ENCODE data around the gene CBARP.

Gene CBARP

GRCh38 chr19:1250437-1251260, 12.8 kb upstream of the CBARP start (continued):
- TF ChIP-seq ZBTB26 (tag by site-specific recombination; optimal IDR thresholded peaks at IDR 0.05), result peak; percentile 56

DNA sequence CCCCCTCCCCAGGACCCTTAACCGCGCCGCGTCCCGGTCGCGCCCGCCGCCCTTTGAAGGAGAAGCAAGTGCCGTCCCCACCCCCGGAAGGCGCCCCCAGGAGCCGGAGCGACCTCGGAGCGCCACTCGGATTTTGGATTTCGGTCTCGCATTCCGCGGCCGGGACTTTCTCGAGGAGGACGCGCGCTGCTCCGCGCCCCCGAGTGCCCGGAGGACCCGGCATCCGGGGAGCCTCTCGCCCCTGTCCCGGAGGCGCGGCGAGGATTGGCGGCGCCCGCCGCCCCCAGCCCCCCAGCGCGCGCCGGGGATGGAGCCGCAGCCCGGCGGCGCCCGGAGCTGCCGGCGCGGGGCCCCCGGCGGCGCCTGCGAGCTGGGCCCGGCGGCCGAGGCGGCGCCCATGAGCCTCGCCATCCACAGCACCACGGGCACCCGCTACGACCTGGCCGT, 12.2 kb upstream of the CBARP start:
- Histone ChIP-seq H3K4me1 (ENCODE audit: control insufficient read depth, insufficient read depth, low read length) (peaks cover 4% of the 10 kb centered on the region), H3K4me3 (ENCODE audit: low read depth, low read length) (peak overlapping the region; percentile 92), H3K9me3 (ENCODE audit: control insufficient read depth, insufficient read depth, low read depth, low read length) (no peaks in the 10 kb centered on the region), H3K36me3 (ENCODE audit: control insufficient read depth in 2 of 2, insufficient read depth in 1 of 2, low read length in 2 of 2) (peaks cover 0 to 27% of the 10 kb centered on the region in 2 experiments; a peak in 1 of 3 replicates), H3K27ac (ENCODE audit: extremely low read depth, low read depth, low read length) (peak overlapping the region; percentile 100)
- ChIA-PET CTCF (interaction anchor here (1.0 kb wide), 1 partner anchor 16 kb away, joined by 3 read pairs; no protein-coding TSS in a partner anchor), POLR2A (interaction anchor here (0.6 to 1.0 kb wide), 3 partner anchors 15 to 19 kb away, joined by 3 to 7 read pairs (median 3); partner anchors contain the start of gene CIRBP)
- TF ChIP-seq MZF1 (tag by site-specific recombination; IDR thresholded peaks at IDR 0.05; ENCODE audit: borderline replicate concordance) (no peak), PRDM4 (tag by site-specific recombination; IDR thresholded peaks at IDR 0.05) (no peak), ZFP3 (tag by site-specific recombination; IDR thresholded peaks at IDR 0.05; ENCODE audit: low read depth) (no peak), ZNF37A (tag by site-specific recombination; IDR thresholded peaks at IDR 0.05) (no peak), AEBP2 (tag by site-specific recombination; IDR thresholded peaks at IDR 0.05; ENCODE audit: borderline replicate concordance) (no peak), ZNF830 (tag by site-specific recombination; IDR thresholded peaks at IDR 0.05; ENCODE audit: low read depth) (no peak), ZNF610 (tag by site-specific recombination; IDR thresholded peaks at IDR 0.05; ENCODE audit: borderline replicate concordance) (no peak), MYNN (tag by site-specific recombination; IDR thresholded peaks at IDR 0.05; ENCODE audit: borderline replicate concordance) (no peak), KLF16 (tag by site-specific recombination; IDR thresholded peaks at IDR 0.05) (no peak), ZNF777 (tag by site-specific recombination; IDR thresholded peaks at IDR 0.05; ENCODE audit: borderline replicate concordance) (no peak), ZEB2 (tag by site-specific recombination; IDR thresholded peaks at IDR 0.05) (peak; percentile 18), SCRT1 (tag by site-specific recombination; IDR thresholded peaks at IDR 0.05; ENCODE audit: borderline replicate concordance) (no peak), GLIS2 (tag by site-specific recombination; IDR thresholded peaks at IDR 0.05) (peak; percentile 65), ZBTB48 (tag by site-specific recombination; IDR thresholded peaks at IDR 0.05) (peak; percentile 31; the same call in 1 of the 2 replicates), ZNF223 (tag by site-specific recombination; IDR thresholded peaks at IDR 0.05) (no peak), ZNF792 (tag by site-specific recombination; IDR thresholded peaks at IDR 0.05) (no peak), ZNF175 (tag by site-specific recombination; IDR thresholded peaks at IDR 0.05) (no peak), ZNF571 (tag by site-specific recombination; IDR thresholded peaks at IDR 0.05) (no peak), KLF17 (tag by site-specific recombination; IDR thresholded peaks at IDR 0.05) (peak; percentile 48; the same call in 1 of the 2 replicates), ZXDB (tag by site-specific recombination; IDR thresholded peaks at IDR 0.05) (0 out of 2 replicates have a peak, but pooled peaks have one; percentile 15)
- TF ChIP-seq, protein P1, sequence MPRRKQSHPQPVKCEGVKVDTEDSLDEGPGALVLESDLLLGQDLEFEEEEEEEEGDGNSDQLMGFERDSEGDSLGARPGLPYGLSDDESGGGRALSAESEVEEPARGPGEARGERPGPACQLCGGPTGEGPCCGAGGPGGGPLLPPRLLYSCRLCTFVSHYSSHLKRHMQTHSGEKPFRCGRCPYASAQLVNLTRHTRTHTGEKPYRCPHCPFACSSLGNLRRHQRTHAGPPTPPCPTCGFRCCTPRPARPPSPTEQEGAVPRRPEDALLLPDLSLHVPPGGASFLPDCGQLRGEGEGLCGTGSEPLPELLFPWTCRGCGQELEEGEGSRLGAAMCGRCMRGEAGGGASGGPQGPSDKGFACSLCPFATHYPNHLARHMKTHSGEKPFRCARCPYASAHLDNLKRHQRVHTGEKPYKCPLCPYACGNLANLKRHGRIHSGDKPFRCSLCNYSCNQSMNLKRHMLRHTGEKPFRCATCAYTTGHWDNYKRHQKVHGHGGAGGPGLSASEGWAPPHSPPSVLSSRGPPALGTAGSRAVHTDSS (tag by site-specific recombination; IDR thresholded peaks at IDR 0.05), result 0 out of 2 replicates have a peak, but pooled peaks have one; percentile 15
- TF ChIP-seq, protein P2, sequence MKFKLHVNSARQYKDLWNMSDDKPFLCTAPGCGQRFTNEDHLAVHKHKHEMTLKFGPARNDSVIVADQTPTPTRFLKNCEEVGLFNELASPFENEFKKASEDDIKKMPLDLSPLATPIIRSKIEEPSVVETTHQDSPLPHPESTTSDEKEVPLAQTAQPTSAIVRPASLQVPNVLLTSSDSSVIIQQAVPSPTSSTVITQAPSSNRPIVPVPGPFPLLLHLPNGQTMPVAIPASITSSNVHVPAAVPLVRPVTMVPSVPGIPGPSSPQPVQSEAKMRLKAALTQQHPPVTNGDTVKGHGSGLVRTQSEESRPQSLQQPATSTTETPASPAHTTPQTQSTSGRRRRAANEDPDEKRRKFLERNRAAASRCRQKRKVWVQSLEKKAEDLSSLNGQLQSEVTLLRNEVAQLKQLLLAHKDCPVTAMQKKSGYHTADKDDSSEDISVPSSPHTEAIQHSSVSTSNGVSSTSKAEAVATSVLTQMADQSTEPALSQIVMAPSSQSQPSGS (tag by site-specific recombination; IDR thresholded peaks at IDR 0.05; ENCODE audit: low read depth), result no peak
- TF ChIP-seq, protein P3, sequence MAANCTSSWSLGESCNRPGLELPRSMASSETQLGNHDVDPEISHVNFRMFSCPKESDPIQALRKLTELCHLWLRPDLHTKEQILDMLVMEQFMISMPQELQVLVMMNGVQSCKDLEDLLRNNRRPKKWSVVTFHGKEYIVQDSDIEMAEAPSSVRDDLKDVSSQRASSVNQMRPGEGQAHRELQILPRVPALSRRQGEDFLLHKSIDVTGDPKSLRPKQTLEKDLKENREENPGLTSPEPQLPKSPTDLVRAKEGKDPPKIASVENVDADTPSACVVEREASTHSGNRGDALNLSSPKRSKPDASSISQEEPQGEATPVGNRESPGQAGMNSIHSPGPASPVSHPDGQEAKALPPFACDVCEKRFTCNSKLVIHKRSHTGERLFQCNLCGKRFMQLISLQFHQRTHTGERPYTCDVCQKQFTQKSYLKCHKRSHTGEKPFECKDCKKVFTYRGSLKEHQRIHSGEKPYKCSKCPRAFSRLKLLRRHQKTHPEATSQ (tag by site-specific recombination; IDR thresholded peaks at IDR 0.05), result 0 out of 2 replicates have a peak, but pooled peaks have one; percentile 20

Data from HEK293 (cell line).